Keratinocyte (primary cell): ENCODE data around the gene ONECUT1.
A peak's percentile ranks its signal among the peaks of the same experiment; 100 is the strongest.

ENCODE experiments used
- EZH2 ChIP-seq: IDR thresholded peaks from one replicate; pipeline ENCODE4 v1.6.1; 2012; ENCODE audit warnings: inconsistent platforms, mild to moderate bottlenecking, low read length, moderate library complexity
- TF ChIP-seq, protein P1 (sequence below), 3 experiments: IDR thresholded peaks in 1 of 3; conservative IDR thresholded peaks in 1 of 3; optimal IDR thresholded peaks in 1 of 3; 2 replicates in 2 of 3; 3 replicates in 1 of 3; pipeline versions ENCODE3 to v1.5.1; 2011; ENCODE audit warnings: low read length in 3 of 3, mild to moderate bottlenecking in 3 of 3, moderate library complexity in 2 of 3, control low read depth in 1 of 3, inconsistent platforms in 1 of 3; ENCODE audit not compliant: insufficient read depth in 2 of 3; ENCODE audit errors: extremely low read depth in 1 of 3

DNA sequence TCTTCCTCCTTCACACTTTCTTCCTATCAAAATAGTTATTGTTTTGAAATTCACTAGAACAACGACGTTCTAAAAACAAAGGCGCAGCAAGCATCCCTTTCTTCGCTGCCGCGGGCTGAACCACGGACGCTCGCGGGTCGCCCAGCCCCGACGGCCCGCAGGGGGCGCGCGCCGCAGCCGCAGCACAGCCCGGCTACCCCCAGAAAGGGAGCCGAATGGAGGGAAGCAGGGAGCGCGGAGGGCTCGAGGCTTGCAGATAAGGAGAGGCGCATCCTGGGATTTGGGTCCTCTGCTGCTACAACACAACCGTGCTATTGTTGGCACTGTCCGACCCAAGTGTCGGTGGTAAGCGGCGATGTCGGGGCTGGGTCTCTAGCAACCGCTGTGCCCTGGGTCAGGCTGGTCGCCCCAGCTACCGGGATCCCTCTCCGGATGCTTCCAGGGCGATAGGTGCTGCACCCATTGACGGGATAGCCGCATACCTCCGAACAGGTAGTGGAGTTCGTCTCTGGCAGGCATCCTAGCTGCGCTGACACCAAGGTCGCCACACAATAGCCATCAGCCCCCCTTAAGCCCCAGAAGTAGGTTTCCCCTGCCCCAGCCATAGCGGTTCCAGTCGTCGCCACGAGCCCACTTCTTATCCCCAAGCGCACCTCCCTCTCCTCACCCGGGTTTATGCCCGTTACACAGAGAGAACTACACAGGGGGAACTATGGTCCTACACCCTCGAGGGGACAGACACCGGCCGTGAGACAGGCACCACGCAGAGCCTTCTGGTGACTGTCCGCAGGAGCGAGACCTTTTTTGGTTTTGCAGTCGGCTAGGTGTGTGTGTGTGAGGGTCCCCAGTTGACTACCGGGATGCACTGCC is 6.0 kb downstream of the ONECUT1 start:
- TF ChIP-seq, protein P1, sequence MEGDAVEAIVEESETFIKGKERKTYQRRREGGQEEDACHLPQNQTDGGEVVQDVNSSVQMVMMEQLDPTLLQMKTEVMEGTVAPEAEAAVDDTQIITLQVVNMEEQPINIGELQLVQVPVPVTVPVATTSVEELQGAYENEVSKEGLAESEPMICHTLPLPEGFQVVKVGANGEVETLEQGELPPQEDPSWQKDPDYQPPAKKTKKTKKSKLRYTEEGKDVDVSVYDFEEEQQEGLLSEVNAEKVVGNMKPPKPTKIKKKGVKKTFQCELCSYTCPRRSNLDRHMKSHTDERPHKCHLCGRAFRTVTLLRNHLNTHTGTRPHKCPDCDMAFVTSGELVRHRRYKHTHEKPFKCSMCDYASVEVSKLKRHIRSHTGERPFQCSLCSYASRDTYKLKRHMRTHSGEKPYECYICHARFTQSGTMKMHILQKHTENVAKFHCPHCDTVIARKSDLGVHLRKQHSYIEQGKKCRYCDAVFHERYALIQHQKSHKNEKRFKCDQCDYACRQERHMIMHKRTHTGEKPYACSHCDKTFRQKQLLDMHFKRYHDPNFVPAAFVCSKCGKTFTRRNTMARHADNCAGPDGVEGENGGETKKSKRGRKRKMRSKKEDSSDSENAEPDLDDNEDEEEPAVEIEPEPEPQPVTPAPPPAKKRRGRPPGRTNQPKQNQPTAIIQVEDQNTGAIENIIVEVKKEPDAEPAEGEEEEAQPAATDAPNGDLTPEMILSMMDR (optimal IDR thresholded peaks at IDR 0.05 in 1 of 3, IDR thresholded peaks at IDR 0.05 in 1 of 3, conservative IDR thresholded peaks at IDR 0.05 in 1 of 3; ENCODE audit: extremely low read depth in 1 of 3, insufficient read depth in 2 of 3, low read length in 3 of 3): peak; percentile 4 to 62 (median 41)
- TF ChIP-seq EZH2: no peak
